A673 (cell line): ENCODE data around the gene NDUFA11.

Source experiments
- EZH2 ChIP-seq: fragments of 200-600 bp; sonication (generic); IDR thresholded peaks from 2 replicates; pipeline ENCODE4 v1.6.1; 2017; ENCODE audit warnings: borderline replicate concordance, low read depth, mild to moderate bottlenecking, mixed read lengths, antibody characterized with exemption, low read length; ENCODE audit not compliant: poor library complexity, severe bottlenecking
- TF ChIP-seq, protein P1 (sequence below): fragments of 300-800, 200-600 bp; sonication (generic); conservative IDR thresholded peaks from 2 replicates; pipeline ENCODE4 v1.5.1; 2017; ENCODE audit warnings: low read depth, mild to moderate bottlenecking, antibody characterized with exemption, low read length, moderate library complexity, mixed read lengths

DNA sequence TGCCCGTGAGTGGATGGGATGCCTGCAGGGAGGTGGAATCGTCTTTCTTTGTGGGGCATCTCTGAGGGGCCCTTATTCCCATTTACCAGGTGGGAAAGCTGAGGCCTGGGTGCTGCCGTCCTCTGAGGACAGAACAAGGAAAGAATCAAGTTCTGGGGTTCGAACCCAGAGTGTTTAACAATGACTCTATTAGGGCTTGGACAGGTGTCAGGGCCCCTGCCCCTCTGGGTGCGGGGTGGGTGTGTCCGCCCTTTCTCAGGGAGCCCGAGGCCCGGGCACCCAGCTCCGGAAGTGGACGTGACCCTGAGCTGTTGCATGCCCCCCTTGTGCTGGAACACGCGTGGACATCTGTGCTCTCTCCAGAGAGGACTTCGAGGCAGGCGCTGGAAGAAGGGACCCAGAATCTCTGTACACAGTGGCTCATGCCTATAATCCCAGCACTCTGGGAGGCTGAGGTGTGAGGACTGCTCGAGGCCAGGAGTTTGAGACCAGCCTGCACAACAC is 10.8 kb downstream of the NDUFA11 start:
- TF ChIP-seq, protein P1, sequence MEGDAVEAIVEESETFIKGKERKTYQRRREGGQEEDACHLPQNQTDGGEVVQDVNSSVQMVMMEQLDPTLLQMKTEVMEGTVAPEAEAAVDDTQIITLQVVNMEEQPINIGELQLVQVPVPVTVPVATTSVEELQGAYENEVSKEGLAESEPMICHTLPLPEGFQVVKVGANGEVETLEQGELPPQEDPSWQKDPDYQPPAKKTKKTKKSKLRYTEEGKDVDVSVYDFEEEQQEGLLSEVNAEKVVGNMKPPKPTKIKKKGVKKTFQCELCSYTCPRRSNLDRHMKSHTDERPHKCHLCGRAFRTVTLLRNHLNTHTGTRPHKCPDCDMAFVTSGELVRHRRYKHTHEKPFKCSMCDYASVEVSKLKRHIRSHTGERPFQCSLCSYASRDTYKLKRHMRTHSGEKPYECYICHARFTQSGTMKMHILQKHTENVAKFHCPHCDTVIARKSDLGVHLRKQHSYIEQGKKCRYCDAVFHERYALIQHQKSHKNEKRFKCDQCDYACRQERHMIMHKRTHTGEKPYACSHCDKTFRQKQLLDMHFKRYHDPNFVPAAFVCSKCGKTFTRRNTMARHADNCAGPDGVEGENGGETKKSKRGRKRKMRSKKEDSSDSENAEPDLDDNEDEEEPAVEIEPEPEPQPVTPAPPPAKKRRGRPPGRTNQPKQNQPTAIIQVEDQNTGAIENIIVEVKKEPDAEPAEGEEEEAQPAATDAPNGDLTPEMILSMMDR = no peak
- no peak for TF ChIP-seq EZH2
